Measurements from ENCODE around the gene CYFIP2.

CYFIP2 gene

GRCh38 chr5:157389103-157389502 is 123.2 kb downstream of the CYFIP2 start:
- no peak for DNase-seq
- Histone ChIP-seq H3K4me1 (ENCODE audit: low read length) (no peaks in the 10 kb centered on the region), H4K20me1 (ENCODE audit: insufficient read depth, low read length) (no peaks in the 10 kb centered on the region), H3K27me3 (replicated peaks; ENCODE audit: insufficient read depth, low read length) (no peaks in the 10 kb centered on the region), H3K4me3 (ENCODE audit: low read length) (no peak overlapping the region), H3F3A (ENCODE audit: insufficient read depth, low read length) (no peaks in the 10 kb centered on the region), H3K79me2 (ENCODE audit: low read length) (no peaks in the 10 kb centered on the region), H3K36me3 (replicated peaks; ENCODE audit: insufficient read depth, low read length) (0 out of 2 replicates have a peak, but pooled peaks cover 6% of the 10 kb centered on the region), H3K9me2 (replicated peaks; ENCODE audit: insufficient read depth, low read length) (no peaks in the 10 kb centered on the region), H2AFZ (ENCODE audit: low read length) (no peak overlapping the region), H3K27ac (ENCODE audit: low read length) (no peak overlapping the region), H3K9me3 (replicated peaks; ENCODE audit: insufficient read depth, low read length) (no peaks in the 10 kb centered on the region), H3K9ac (ENCODE audit: low read length) (no peak overlapping the region), H3K4me2 (ENCODE audit: low read depth, low read length) (no peak overlapping the region)
- TF ChIP-seq EZH2phosphoT487 (IDR thresholded peaks at IDR 0.05; ENCODE audit: low read length): no peak
- no peak for TF ChIP-seq EZH2 (optimal IDR thresholded peaks at IDR 0.05; ENCODE audit: low read depth, low read length)
- TF ChIP-seq CTCF (IDR thresholded peaks at IDR 0.05; ENCODE audit: low read length): no peak

- 0 out of 2 replicates have a peak, but pooled peaks cover 6% of the 10 kb centered on the region for H3K36me3 ChIP-seq (replicated peaks; ENCODE audit: insufficient read depth, low read length)
- no peaks in the 10 kb centered on the region for H4K20me1 ChIP-seq (ENCODE audit: insufficient read depth, low read length)
- DNase-seq: no peak
- no peaks in the 10 kb centered on the region for H3K27me3 ChIP-seq (replicated peaks; ENCODE audit: insufficient read depth, low read length)
- no peaks in the 10 kb centered on the region for H3F3A ChIP-seq (ENCODE audit: insufficient read depth, low read length)
- H3K4me3 ChIP-seq (ENCODE audit: low read length): no peak overlapping the region
- H3K9ac ChIP-seq (ENCODE audit: low read length): no peak overlapping the region
- no peak overlapping the region for H2AFZ ChIP-seq (ENCODE audit: low read length)
- no peaks in the 10 kb centered on the region for H3K79me2 ChIP-seq (ENCODE audit: low read length)
- H3K9me2 ChIP-seq (replicated peaks; ENCODE audit: insufficient read depth, low read length): no peaks in the 10 kb centered on the region
- H3K4me2 ChIP-seq (ENCODE audit: low read depth, low read length): no peak overlapping the region
- no peaks in the 10 kb centered on the region for H3K4me1 ChIP-seq (ENCODE audit: low read length)
- no peaks in the 10 kb centered on the region for H3K9me3 ChIP-seq (replicated peaks; ENCODE audit: insufficient read depth, low read length)
- TF ChIP-seq CTCF (IDR thresholded peaks at IDR 0.05; ENCODE audit: low read length): no peak
- no peak overlapping the region for H3K27ac ChIP-seq (ENCODE audit: low read length)
Measured at GRCh38 chr5:157390133-157390532, 124.2 kb downstream of the CYFIP2 start.

DNA sequence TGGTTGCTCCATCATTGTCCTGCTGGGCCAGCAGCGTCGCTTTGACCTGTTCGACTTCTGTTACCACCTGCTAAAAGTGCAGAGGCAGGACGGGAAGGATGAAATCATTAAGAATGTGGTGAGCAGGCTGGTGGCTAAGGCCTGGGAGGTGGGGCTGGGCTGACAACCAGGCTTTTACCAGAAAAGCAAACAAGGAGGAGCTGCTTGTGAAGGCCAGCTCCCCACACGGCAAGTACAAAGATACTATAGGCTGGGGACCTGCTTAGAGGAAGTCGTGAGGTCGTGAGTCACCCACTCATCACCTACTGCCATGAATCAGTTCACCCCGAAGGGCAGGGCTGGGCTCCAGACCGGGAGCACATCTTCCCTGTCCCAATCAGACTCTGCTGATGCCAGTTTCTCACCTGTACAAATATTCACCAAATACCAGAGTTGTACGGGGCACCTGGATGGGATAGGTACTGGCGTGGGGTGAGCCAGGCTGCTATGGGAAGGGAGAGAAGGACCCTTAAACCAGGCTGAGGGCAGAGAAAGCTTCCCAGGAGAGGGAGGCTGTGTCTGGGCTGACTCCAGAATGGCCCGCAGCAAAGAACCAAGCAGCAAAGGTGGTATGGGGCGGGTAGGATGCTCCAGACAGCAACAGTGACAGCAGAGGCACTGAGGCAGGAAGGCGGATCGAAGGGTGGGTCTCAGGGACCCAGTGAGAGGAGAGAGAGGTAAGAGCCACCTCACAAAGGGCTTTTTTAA is 124.8 kb downstream of the CYFIP2 start:
- Histone ChIP-seq H3K4me3 (ENCODE audit: low read length) (no peak overlapping the region), H2AFZ (ENCODE audit: low read length) (no peak overlapping the region), H3K9ac (ENCODE audit: low read length) (no peak overlapping the region), H3K9me3 (replicated peaks; ENCODE audit: insufficient read depth, low read length) (no peaks in the 10 kb centered on the region), H3K4me2 (ENCODE audit: low read depth, low read length) (no peak overlapping the region), H4K20me1 (ENCODE audit: insufficient read depth, low read length) (no peaks in the 10 kb centered on the region), H3K4me1 (ENCODE audit: low read length) (no peaks in the 10 kb centered on the region), H3K79me2 (ENCODE audit: low read length) (no peaks in the 10 kb centered on the region), H3K27me3 (replicated peaks; ENCODE audit: insufficient read depth, low read length) (no peaks in the 10 kb centered on the region), H3K27ac (ENCODE audit: low read length) (no peak overlapping the region), H3K36me3 (replicated peaks; ENCODE audit: insufficient read depth, low read length) (0 out of 2 replicates have a peak, but pooled peaks cover 6% of the 10 kb centered on the region), H3K9me2 (replicated peaks; ENCODE audit: insufficient read depth, low read length) (no peaks in the 10 kb centered on the region), H3F3A (ENCODE audit: insufficient read depth, low read length) (no peaks in the 10 kb centered on the region)
- DNase-seq: no peak
- TF ChIP-seq CTCF (IDR thresholded peaks at IDR 0.05; ENCODE audit: low read length) (no peak), EZH2phosphoT487 (IDR thresholded peaks at IDR 0.05; ENCODE audit: low read length) (no peak), EZH2 (optimal IDR thresholded peaks at IDR 0.05; ENCODE audit: low read depth, low read length) (no peak)
